Right renal pelvis (tissue), 4 donors: ENCODE data around the gene GJC3. TPM values are rescaled to one million over a fixed set of nuclear protein-coding genes. Genes with fewer than 3 reads are reported as not detected.

Experiments used
- DNase-seq, 4 donors: peaks; one replicate each; pipeline ENCODE4 v3.0.0-alpha.2; 2013; ENCODE audit warnings: low read depth in 4 of 4, low spot score in 3 of 4, missing footprints in 1 of 4
- polyA plus RNA-seq, 4 donors: library from polyadenylated mRNA; unstranded; fragments of 120-200 nt; gene quantifications; one replicate each; pipeline ENCODE4 v1.2.1, GENCODE V29; 2013; ENCODE audit not compliant: insufficient read length in 4 of 4

The GJC3 gene
- polyA plus RNA-seq, 4 donors, result 0.60 to 1.4 (median 1.1) TPM

DNA sequence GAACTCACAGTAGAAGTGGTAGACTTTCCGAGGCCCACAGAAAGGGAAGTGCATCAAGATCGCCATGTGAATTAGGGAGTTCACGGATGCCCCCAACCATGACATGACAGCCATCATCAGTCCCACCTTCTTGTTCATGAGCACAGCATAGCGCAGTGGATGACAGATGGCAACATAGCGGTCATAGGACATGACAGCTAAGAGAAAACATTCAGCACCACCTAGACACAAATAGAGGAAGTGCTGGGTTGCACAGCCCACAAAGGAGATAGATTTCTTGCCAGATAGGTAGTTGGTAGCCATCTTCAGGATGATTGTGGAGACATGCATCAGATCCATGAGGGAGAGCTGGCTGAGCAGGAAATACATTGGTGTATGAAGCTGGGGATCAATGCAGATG lies 52.9 kb downstream of the GJC3 start:
- DNase-seq, result no peak

Other genes starting within 250 kb of the GJC3 start
- 1 to 10 TPM; 1.2 to 2.0 (median 1.3) TPM for gene CYP3A5, start 249.6 kb downstream of the GJC3 start, polyA plus RNA-seq
- 1 to 10 TPM in 1 of 4 donors, under 1 TPM in 3; 0.28 to 1.2 (median 0.43) TPM for gene CYP3A7, start 194.4 kb downstream of the GJC3 start, polyA plus RNA-seq
- under 1 TPM; 0.17 to 0.21 (median 0.18) TPM for gene CYP3A4, start 145.4 kb downstream of the GJC3 start, polyA plus RNA-seq
- gene CYP3A43, start 101.6 kb downstream of the GJC3 start, polyA plus RNA-seq, result under 1 TPM; 0.16 to 0.51 (median 0.31) TPM
- not detected for gene OR2AE1, start 52.6 kb downstream of the GJC3 start, polyA plus RNA-seq
- gene TRIM4, start 10.1 kb downstream of the GJC3 start, polyA plus RNA-seq, result 10 to 100 TPM; 34.8 to 44.8 (median 36.2) TPM
- gene AZGP1, start 46.4 kb upstream of the GJC3 start, polyA plus RNA-seq, result 10 to 100 TPM; 47.6 to 77.5 (median 61.3) TPM
- 10 to 100 TPM; 47.3 to 57.0 (median 50.4) TPM for gene ZKSCAN1, start 86.0 kb upstream of the GJC3 start, polyA plus RNA-seq
- 10 to 100 TPM; 20.4 to 21.8 (median 21.5) TPM for gene ZSCAN21, start 120.2 kb upstream of the GJC3 start, polyA plus RNA-seq
- 10 to 100 TPM; 45.5 to 53.9 (median 53.3) TPM for gene ZNF3, start 152.1 kb upstream of the GJC3 start, polyA plus RNA-seq
- gene COPS6, start 159.3 kb upstream of the GJC3 start, polyA plus RNA-seq, result 100 to 1,000 TPM; 127 to 138 (median 134) TPM
- gene MCM7, start 171.8 kb upstream of the GJC3 start, polyA plus RNA-seq, result 100 to 1,000 TPM; 136 to 158 (median 148) TPM
- 10 to 100 TPM; 23.7 to 36.2 (median 31.5) TPM for gene AP4M1, start 172.0 kb upstream of the GJC3 start, polyA plus RNA-seq
- gene TAF6, start 189.7 kb upstream of the GJC3 start, polyA plus RNA-seq, result 10 to 100 TPM; 53.9 to 64.5 (median 60.1) TPM
- gene CNPY4, start 190.0 kb upstream of the GJC3 start, polyA plus RNA-seq, result 10 to 100 TPM; 35.7 to 49.0 (median 43.3) TPM
- gene MBLAC1, start 197.3 kb upstream of the GJC3 start, polyA plus RNA-seq, result 1 to 10 TPM; 1.2 to 2.6 (median 1.5) TPM
- gene LAMTOR4, start 219.3 kb upstream of the GJC3 start, polyA plus RNA-seq, result 100 to 1,000 TPM in 2 of 4 donors, 10 to 100 TPM in 2; 90.5 to 126 (median 97.4) TPM
- 10 to 100 TPM; 20.2 to 24.5 (median 21.3) TPM for gene TRAPPC14, start 229.1 kb upstream of the GJC3 start, polyA plus RNA-seq
- gene GAL3ST4, start 239.0 kb upstream of the GJC3 start, polyA plus RNA-seq, result 1 to 10 TPM; 5.7 to 7.1 (median 6.4) TPM
- gene GPC2, start 247.8 kb upstream of the GJC3 start, polyA plus RNA-seq, result 10 to 100 TPM in 1 of 4 donors, 1 to 10 TPM in 3; 8.7 to 14.5 (median 9.3) TPM
- 10 to 100 TPM; 11.7 to 16.6 (median 12.9) TPM for gene STAG3, start 248.3 kb upstream of the GJC3 start, polyA plus RNA-seq